SK-N-SH treated with all-trans-retinoic acid at 6 μM for 48 hours (cell line): ENCODE data around the gene CCDC183.

Experiments used
- CREB5 ChIP-seq: fragments of 250-450 bp; sonication (Bioruptor Pico); IDR thresholded peaks from 2 replicates; pipeline ENCODE4 v1.5.1; 2020; ENCODE audit warnings: low read depth, mild to moderate bottlenecking, moderate library complexity
- ESRRG ChIP-seq: fragments of 250-450 bp; sonication (Bioruptor Pico); IDR thresholded peaks from 2 replicates; pipeline ENCODE4 v1.6.1; 2021; ENCODE audit warnings: mild to moderate bottlenecking
- OSR1 ChIP-seq: fragments of 250-450 bp; sonication (Bioruptor Pico); IDR thresholded peaks from 2 replicates; pipeline ENCODE4 v1.8.0; 2022; ENCODE audit warnings: moderate library complexity, mild to moderate bottlenecking, inconsistent platforms
- PATZ1 ChIP-seq: fragments of 250-450 bp; sonication (Bioruptor Pico); IDR thresholded peaks from 2 replicates; pipeline ENCODE4 v1.8.0; 2020; ENCODE audit warnings: mild to moderate bottlenecking, moderate library complexity, borderline replicate concordance
- POU6F1 ChIP-seq: fragments of 250-450 bp; sonication (Bioruptor Pico); IDR thresholded peaks from 2 replicates; pipeline ENCODE4 v1.8.0; 2021; ENCODE audit warnings: low read depth, mild to moderate bottlenecking, moderate library complexity, borderline replicate concordance
- PPARA ChIP-seq: fragments of 250-450 bp; sonication (Bioruptor Pico); IDR thresholded peaks from 2 replicates; pipeline ENCODE4 v1.5.0; 2020; ENCODE audit warnings: mild to moderate bottlenecking, borderline replicate concordance
- RARB ChIP-seq: fragments of 250-450 bp; sonication (Bioruptor Pico); IDR thresholded peaks from 2 replicates; pipeline ENCODE4 v1.8.0; 2021; ENCODE audit warnings: mild to moderate bottlenecking, moderate library complexity
- TCF4 ChIP-seq: fragments of 250-450 bp; sonication (Bioruptor Pico); IDR thresholded peaks from 2 replicates; pipeline ENCODE4 v1.8.0; 2021; ENCODE audit warnings: mild to moderate bottlenecking, moderate library complexity, borderline replicate concordance
- ZC3H10 ChIP-seq: fragments of 250-450 bp; sonication (Bioruptor Pico); IDR thresholded peaks from 2 replicates; pipeline ENCODE4 v1.5.1; 2021; ENCODE audit warnings: mild to moderate bottlenecking, moderate library complexity
- ZFP3 ChIP-seq: fragments of 250-450 bp; sonication (Bioruptor Pico); IDR thresholded peaks from 2 replicates; pipeline ENCODE4 v1.5.0; 2020; ENCODE audit warnings: mild to moderate bottlenecking, moderate library complexity
- ZFP30 ChIP-seq: fragments of 450-650 bp; formaldehyde crosslinking; IDR thresholded peaks from 2 replicates; pipeline ENCODE4 v1.5.0; 2022; ENCODE audit warnings: mild to moderate bottlenecking, moderate library complexity
- ZNF565 ChIP-seq: fragments of 450-650 bp; formaldehyde crosslinking; conservative IDR thresholded peaks from 2 replicates; pipeline ENCODE4 v1.5.0; 2020; ENCODE audit warnings: low read depth, mild to moderate bottlenecking, moderate library complexity
- ZNF70 ChIP-seq: fragments of 450-650 bp; formaldehyde crosslinking; IDR thresholded peaks from 2 replicates; pipeline ENCODE4 v1.5.0; 2020; ENCODE audit warnings: mild to moderate bottlenecking, moderate library complexity

- TF ChIP-seq PPARA (CRISPR knock-in tag) (no peak), ESRRG (no peak), ZNF70 (no peak), PATZ1 (CRISPR knock-in tag) (no peak), CREB5 (CRISPR knock-in tag) (no peak), POU6F1 (no peak), RARB (CRISPR knock-in tag) (no peak), ZNF565 (CRISPR knock-in tag) (no peak), ZFP30 (CRISPR knock-in tag) (no peak), ZFP3 (no peak), ZC3H10 (CRISPR knock-in tag) (no peak), OSR1 (no peak), TCF4 (CRISPR knock-in tag) (no peak)
These were observed 11.7 kb upstream of the CCDC183 start for GRCh38 chr9:136784249-136784996.
